GM18868 (cell line): ENCODE results near the gene CD302.
"Not testable (repeated sequence)": the region's sequence is repeated elsewhere in the genome, so short reads cannot be mapped to it uniquely, and the experiment has no call there.

Source experiments
- ATAC-seq: cut with Tn5 transposase; IDR thresholded peaks from one replicate; pipeline ENCODE4 v1.9.1; 2021; ENCODE audit warnings: mild to moderate bottlenecking, moderate library complexity; ENCODE audit not compliant: unreplicated experiment

CD302 gene

DNA sequence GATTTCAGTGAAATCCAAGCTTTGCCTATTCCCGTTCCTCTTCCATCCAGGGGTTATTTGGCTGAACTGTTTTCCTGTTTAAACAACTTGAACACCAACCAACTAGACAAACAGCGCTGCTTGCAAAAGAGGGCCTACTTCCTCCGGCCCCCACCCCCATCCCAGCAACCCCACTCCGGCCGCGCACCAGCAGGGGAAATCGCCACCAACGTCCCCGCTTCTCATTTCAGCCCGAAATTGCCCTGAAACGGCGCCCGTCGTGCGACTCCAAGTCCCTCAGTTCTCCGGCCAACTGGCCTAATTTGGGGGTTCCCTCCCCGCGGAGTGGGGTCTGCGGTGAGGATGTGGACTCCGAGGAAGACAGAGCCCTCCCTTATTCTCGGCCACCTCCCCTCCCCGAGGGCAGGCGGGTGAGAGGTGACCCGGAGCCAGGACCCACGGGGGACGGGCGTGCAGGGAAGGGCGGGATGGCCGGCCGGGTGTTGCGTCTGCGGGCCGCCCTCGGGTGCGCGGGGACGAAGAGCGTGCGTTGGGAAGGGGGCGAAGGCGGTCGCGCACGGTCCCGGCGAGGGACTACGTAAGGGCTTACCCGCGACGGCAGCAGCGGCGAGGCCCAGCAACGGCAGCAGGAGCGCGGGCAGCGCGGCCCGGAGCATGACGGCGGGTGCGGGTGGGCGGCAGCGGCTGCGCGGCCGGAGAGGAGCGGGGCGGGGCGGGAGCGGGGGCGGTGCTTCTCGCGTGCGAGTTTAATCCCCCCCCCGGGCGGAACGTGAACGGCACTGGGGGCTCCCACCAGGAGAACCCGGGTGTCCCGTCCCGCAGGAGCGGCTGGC is at the start of gene CD302:
TSS of gene CD302 (minus strand) at position 666 of the 833 bp plus-strand sequence. CDS start at position 656, 10 bp downstream.
- ATAC-seq: peak; percentile 61

DNA sequence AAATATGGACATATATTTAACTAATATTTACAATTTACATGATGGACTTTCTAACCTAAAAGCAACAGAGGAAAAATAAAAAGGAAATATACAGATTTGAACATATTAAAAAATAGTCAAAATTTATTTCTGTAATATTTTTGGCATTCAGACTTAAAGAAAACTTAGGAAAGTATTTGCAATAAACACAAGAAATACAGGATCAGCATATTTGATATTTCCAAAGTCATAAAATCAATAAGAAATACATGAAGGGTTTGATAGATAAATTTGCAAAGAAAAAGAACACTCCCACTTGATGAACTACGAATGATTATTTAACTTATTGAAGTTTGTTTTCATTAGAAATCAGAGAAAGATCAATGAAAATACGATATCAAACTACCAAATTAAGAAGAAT is 48.6 kb upstream of the CD302 start:
- ATAC-seq: no peak

- ATAC-seq: no peak
Observed at GRCh38 chr2:159840616-159841015, 42.6 kb upstream of the CD302 start.

DNA sequence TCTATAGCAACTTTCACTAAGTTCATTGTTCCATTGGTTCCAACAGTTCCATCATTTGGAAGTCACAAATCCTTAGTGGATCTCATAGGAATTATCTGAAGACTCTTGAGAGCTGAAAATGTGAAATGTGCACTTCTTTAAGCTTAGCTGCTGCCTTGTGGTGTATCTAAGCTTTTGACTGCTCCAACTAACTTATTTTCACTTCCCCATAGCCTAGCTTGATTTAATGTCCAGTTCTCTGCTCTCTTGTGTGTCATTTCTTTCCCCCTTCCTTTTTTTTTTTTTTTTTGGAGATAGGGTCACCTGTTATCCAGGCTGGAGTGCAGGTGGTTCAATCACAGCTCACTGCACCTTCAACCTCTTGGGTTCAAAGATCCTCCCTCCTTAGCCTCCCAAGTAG is 34.9 kb upstream of the CD302 start:
- ATAC-seq: peak; percentile 51

- ATAC-seq: no peak
Observed at GRCh38 chr2:159832026-159832425, 34.0 kb upstream of the CD302 start.

- no peak for ATAC-seq
Observed at GRCh38 chr2:159829376-159829775, 31.4 kb upstream of the CD302 start.

- no peak for ATAC-seq
Observed at GRCh38 chr2:159828738-159829137, 30.7 kb upstream of the CD302 start.

DNA sequence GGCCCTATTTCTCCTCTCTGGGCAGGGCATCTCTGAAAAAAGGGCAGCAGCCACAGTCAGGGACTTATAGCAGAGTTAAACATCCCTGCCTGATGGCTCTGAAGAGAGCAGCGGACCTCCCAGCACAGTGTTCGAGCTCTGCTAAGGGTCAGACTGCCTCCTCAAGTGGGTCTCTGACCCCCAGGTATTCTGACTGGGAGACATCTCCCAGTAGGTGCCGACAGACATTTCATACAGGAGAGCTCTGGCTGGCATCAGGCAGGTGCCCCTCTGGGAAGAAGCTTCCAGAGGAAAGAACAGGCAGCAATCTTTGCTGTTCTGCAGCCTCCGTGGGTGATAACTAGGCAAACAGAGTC is 24.4 kb upstream of the CD302 start:
- not testable (repeated sequence) for ATAC-seq

GRCh38 chr2:159821775-159822477 is 23.9 kb upstream of the CD302 start:
- ATAC-seq: not testable (repeated sequence)

GRCh38 chr2:159818940-159819339 is 20.9 kb upstream of the CD302 start:
- no peak for ATAC-seq

DNA sequence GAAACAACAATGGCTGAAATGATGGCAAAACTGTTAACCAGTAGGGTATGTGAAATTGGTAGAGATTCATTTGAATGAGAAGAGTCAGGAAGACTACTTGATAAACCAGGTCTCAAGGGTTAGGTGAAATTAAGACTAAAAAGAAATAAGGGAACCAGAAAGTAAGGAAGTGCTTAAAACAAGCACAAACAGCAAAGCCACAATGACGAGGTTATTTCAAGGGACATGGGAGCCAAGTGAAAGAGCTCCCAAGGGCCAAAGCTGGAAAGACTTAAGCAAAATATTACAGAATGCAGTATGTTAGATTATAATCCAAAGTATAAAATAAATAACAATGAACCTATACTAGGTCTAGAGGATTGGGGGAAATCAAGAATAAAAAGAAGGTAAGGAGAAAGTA is 19.3 kb upstream of the CD302 start:
- no peak for ATAC-seq

DNA sequence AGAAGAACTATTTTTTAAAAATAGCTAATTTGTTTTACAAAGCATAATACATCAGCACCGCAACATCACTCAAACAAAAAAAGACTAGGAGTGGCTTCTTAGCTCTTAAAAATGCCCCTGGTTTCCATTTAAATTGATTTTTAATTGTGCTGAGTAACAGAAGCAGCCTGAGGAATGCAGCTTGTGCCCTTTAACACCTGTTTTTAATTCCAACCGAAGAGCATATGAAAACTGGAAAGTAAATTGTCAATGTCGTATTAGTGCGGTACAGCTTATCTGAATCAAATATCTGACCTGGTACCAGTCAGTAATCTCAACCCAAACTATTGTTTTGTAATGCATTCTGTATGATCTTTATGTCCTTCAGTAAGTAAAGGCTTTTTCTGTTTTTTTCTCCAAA is 13.2 kb upstream of the CD302 start:
- no peak for ATAC-seq

GRCh38 chr2:159808032-159808425 is 10.0 kb upstream of the CD302 start:
- ATAC-seq: no peak

- ATAC-seq: no peak
Observed at GRCh38 chr2:159807183-159808031, 9.4 kb upstream of the CD302 start.

DNA sequence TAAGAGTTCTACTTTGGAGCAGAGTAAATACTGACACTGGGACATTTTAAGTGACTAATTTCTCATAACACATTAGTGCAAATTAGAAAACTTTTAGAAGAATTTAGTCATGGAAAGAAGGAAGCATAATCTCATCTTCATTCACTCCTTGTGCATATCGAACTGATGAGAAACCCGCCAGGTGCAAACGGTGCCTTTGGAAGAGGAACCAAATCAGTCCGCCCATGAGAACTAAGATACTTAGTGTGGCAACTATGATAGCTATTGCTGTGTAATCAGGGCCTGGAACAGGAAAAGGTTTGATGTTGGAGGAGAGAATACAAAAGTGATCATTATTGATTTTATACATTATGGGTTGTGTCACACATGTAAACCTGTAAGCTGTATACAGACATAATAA is 6.9 kb upstream of the CD302 start:
- ATAC-seq: no peak

DNA sequence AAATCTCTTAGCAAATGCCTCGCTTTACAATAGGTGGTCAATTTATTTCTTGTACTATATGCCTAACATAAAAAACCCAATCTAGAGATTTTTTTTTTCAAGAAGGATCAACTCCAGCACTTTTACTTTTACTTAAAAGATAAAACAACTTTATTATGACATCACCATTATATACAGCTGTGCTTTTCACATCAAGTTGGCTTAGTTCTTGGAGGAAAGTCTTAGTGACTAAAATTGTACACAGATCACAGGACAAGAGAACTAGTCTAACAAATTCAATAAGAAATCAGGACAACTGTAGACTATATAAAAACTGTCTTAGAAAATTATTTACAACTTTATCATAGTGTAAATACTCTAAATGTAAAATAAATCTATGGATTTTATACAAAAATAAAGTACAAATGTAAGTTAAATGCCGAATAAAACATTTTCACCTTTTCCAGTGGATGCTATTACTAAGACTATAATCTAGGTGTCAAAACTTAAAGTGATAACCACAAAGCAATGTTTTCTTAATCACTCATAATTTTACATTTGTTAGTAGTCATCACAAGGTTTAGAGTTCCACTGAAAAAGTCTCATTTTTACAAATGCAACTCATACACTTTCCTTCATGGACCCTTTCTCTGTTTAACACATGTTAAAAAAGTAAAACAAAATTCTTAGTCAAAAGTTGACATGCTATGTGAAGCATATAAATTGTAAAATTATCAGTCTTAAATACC is 5.4 kb upstream of the CD302 start:
- no peak for ATAC-seq

GRCh38 chr2:159802673-159803072 is 4.7 kb upstream of the CD302 start:
- no peak for ATAC-seq

- no peak for ATAC-seq
Observed at GRCh38 chr2:159799833-159800232, 1.8 kb upstream of the CD302 start.

DNA sequence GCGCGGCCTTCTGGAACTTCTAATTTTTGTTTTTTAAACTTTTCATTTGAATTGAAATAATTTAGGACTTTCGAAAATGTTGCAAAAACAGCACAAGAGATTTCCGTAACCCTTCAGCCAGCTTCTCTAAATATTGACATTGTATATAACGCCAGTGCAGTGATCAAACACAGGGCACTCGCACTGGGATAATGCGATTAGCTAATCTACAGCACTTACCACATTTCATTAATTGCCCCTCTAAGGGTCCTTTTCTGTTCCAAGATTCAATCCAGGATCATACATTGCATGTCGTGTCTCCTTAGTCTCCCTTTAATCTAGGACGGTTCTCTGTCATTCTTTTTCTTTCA is 343 bp upstream of the CD302 start:
- ATAC-seq: peak; percentile 5

DNA sequence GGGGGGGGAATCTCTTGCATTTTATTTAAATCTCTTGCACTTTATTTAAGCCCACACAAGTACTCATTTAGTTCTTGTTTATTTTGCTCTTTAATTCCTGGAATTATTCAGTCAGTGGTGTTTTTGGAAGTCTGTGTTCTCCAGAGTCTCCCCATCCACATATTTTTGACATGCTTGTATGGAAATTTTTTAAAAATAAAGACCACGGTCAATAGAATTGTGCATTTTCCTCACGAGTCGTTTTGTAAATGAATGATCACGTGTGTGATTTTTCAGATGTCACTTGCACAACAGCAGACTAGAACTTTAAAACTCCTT is 824 bp downstream of the CD302 start:
- no peak for ATAC-seq
